HG03558 (cell line): ENCODE measurements around the gene SCUBE1.
"Not testable (repeated sequence)": the region's sequence is repeated elsewhere in the genome, so short reads cannot be mapped to it uniquely, and the experiment has no call there.

Experiments used
- ATAC-seq: cut with Tn5 transposase; IDR thresholded peaks from one replicate; pipeline ENCODE4 v1.9.1; 2021; ENCODE audit warnings: moderate number of reproducible peaks; ENCODE audit not compliant: unreplicated experiment; ENCODE audit errors: extremely low read depth

SCUBE1 gene

GRCh38 chr22:43363315-43364168 is 20.4 kb upstream of the SCUBE1 start:
- ATAC-seq = no peak

- ATAC-seq = no peak
Observed at GRCh38 chr22:43360576-43360975, 17.4 kb upstream of the SCUBE1 start.

GRCh38 chr22:43356881-43357280 is 13.7 kb upstream of the SCUBE1 start:
- ATAC-seq = no peak

- not testable (repeated sequence) for ATAC-seq
Observed at GRCh38 chr22:43355688-43356087, 12.5 kb upstream of the SCUBE1 start.

GRCh38 chr22:43351966-43352345 is 8.8 kb upstream of the SCUBE1 start:
- no peak for ATAC-seq

- ATAC-seq = no peak
Observed at GRCh38 chr22:43349636-43350035, 6.5 kb upstream of the SCUBE1 start.

- ATAC-seq = no peak
Observed at GRCh38 chr22:43346521-43346929, 3.4 kb upstream of the SCUBE1 start.

- ATAC-seq = no peak
Observed at GRCh38 chr22:43345761-43346301, 2.7 kb upstream of the SCUBE1 start.

GRCh38 chr22:43345356-43345755 is 2.2 kb upstream of the SCUBE1 start:
- no peak for ATAC-seq

GRCh38 chr22:43344520-43344787 is 1.3 kb upstream of the SCUBE1 start:
- no peak for ATAC-seq

GRCh38 chr22:43343670-43344519 is 723 bp upstream of the SCUBE1 start:
- no peak for ATAC-seq

- no peak for ATAC-seq
Observed at GRCh38 chr22:43342347-43343261, 568 bp downstream of the SCUBE1 start.

GRCh38 chr22:43341565-43341964 is 1.6 kb downstream of the SCUBE1 start:
- no peak for ATAC-seq

GRCh38 chr22:43338766-43339345 is 4.3 kb downstream of the SCUBE1 start:
- no peak for ATAC-seq

- no peak for ATAC-seq
Observed at GRCh38 chr22:43337946-43338345, 5.2 kb downstream of the SCUBE1 start.

- ATAC-seq = no peak
Observed at GRCh38 chr22:43337385-43337784, 5.8 kb downstream of the SCUBE1 start.

GRCh38 chr22:43334378-43334777 is 8.8 kb downstream of the SCUBE1 start:
- ATAC-seq = no peak

- no peak for ATAC-seq
Observed at GRCh38 chr22:43333978-43334377, 9.2 kb downstream of the SCUBE1 start.

- no peak for ATAC-seq
Observed at GRCh38 chr22:43333156-43333555, 10.0 kb downstream of the SCUBE1 start.

- ATAC-seq = no peak
Observed at GRCh38 chr22:43331698-43332097, 11.5 kb downstream of the SCUBE1 start.
